Liver (tissue), 9 donors: ENCODE results near the gene ALK. TPM values are rescaled to one million over a fixed set of nuclear protein-coding genes. Genes with fewer than 3 reads are reported as not detected.

Source experiments
- DNase-seq: peaks from one replicate; pipeline ENCODE4 v3.0.0-alpha.2; 2017; ENCODE audit warnings: low spot score
- H3K27ac ChIP-seq, 2 donors: one replicate each; pipeline ENCODE4 v1.7.0; 2013; ENCODE audit warnings: inconsistent platforms in 2 of 2, low read length in 2 of 2, control low read depth in 1 of 2, low read depth in 1 of 2, mild to moderate bottlenecking in 1 of 2
- H3K27me3 ChIP-seq, 4 donors: one replicate each; pipeline versions ENCODE4 v1.6.1 to v1.7.0; 2013; ENCODE audit warnings: low read length in 3 of 4, inconsistent platforms in 1 of 4, mild to moderate bottlenecking in 1 of 4, moderate library complexity in 1 of 4; ENCODE audit not compliant: control insufficient read depth in 4 of 4, insufficient read depth in 4 of 4
- H3K36me3 ChIP-seq, 4 donors: one replicate each; pipeline versions ENCODE4 v1.6.1 to v1.7.0; 2013; ENCODE audit warnings: low read length in 3 of 4, mild to moderate bottlenecking in 3 of 4, low read depth in 1 of 4, moderate library complexity in 1 of 4; ENCODE audit not compliant: control insufficient read depth in 4 of 4, insufficient read depth in 3 of 4
- H3K4me1 ChIP-seq, 4 donors: one replicate each; pipeline versions ENCODE4 v1.6.1 to v1.7.0; 2013; ENCODE audit warnings: low read length in 3 of 4, mild to moderate bottlenecking in 3 of 4, moderate library complexity in 1 of 4; ENCODE audit not compliant: control insufficient read depth in 4 of 4, insufficient read depth in 4 of 4
- H3K4me3 ChIP-seq, 3 donors: one replicate each; pipeline versions ENCODE4 v1.6.1 to v1.7.0; 2013; ENCODE audit warnings: low read length in 3 of 3, control low read depth in 1 of 3, low read depth in 1 of 3, mild to moderate bottlenecking in 1 of 3
- H3K9ac ChIP-seq, 2 donors: one replicate each; pipeline ENCODE4 v1.7.0; 2013; ENCODE audit warnings: low read length in 2 of 2, mild to moderate bottlenecking in 2 of 2, moderate library complexity in 2 of 2, control low read depth in 1 of 2, low read depth in 1 of 2
- H3K9me3 ChIP-seq, 4 donors: one replicate each; pipeline versions ENCODE4 v1.6.1 to v1.7.0; 2013; ENCODE audit warnings: low read length in 3 of 4; ENCODE audit not compliant: control insufficient read depth in 4 of 4
- EGR1 ChIP-seq, 2 donors: IDR thresholded peaks; 2 replicates each; pipeline ENCODE4 v1.6.1; 2016 to 2018; ENCODE audit warnings: antibody characterized with exemption in 2 of 2, low read depth in 2 of 2
- FOXA1 ChIP-seq: IDR thresholded peaks from 2 replicates; pipeline ENCODE4 v1.6.1; 2016; ENCODE audit warnings: antibody characterized with exemption
- FOXA2 ChIP-seq: IDR thresholded peaks from 2 replicates; pipeline ENCODE4 v1.6.1; 2016; ENCODE audit warnings: antibody characterized with exemption
- GABPA ChIP-seq, 2 donors: IDR thresholded peaks in 1 of 2; conservative IDR thresholded peaks in 1 of 2; 2 replicates each; pipeline ENCODE4 v1.6.1; 2016; ENCODE audit warnings: antibody characterized with exemption in 2 of 2, mild to moderate bottlenecking in 1 of 2, moderate library complexity in 1 of 2
- HNF4A ChIP-seq, 2 donors: conservative IDR thresholded peaks; 2 replicates each; pipeline ENCODE4 v1.6.1; 2016; ENCODE audit warnings: antibody characterized with exemption in 2 of 2, mild to moderate bottlenecking in 2 of 2
- HNF4G ChIP-seq: IDR thresholded peaks from 2 replicates; pipeline ENCODE4 v1.6.1; 2016; ENCODE audit warnings: antibody characterized with exemption
- JUND ChIP-seq, 2 donors: IDR thresholded peaks; 2 replicates each; pipeline ENCODE4 v1.6.1; 2016; ENCODE audit warnings: antibody characterized with exemption in 2 of 2
- NR2F2 ChIP-seq: IDR thresholded peaks from 2 replicates; pipeline ENCODE4 v1.6.1; 2016; ENCODE audit warnings: antibody characterized with exemption
- RAD21 ChIP-seq, 2 donors: IDR thresholded peaks; 2 replicates each; pipeline ENCODE4 v1.6.1; 2016; ENCODE audit warnings: antibody characterized with exemption in 2 of 2, mild to moderate bottlenecking in 2 of 2
- RXRA ChIP-seq, 2 donors: IDR thresholded peaks; 2 replicates each; pipeline ENCODE4 v1.6.1; 2017 to 2018; ENCODE audit warnings: antibody characterized with exemption in 2 of 2, mild to moderate bottlenecking in 1 of 2
- SP1 ChIP-seq: IDR thresholded peaks from 2 replicates; pipeline ENCODE4 v1.6.1; 2018; ENCODE audit warnings: antibody characterized with exemption, mild to moderate bottlenecking
- TAF1 ChIP-seq: conservative IDR thresholded peaks from 2 replicates; pipeline ENCODE4 v1.6.1; 2016; ENCODE audit warnings: antibody characterized with exemption, mild to moderate bottlenecking
- YY1 ChIP-seq: IDR thresholded peaks from 2 replicates; pipeline ENCODE4 v1.6.1; 2016; ENCODE audit warnings: antibody characterized with exemption, mild to moderate bottlenecking
- WGBS: extraction: QIAGEN DNeasy Blood & Tissue Kit; methylation state at CpG from one replicate; pipeline ENCODE4 v1.1.7; 2013; 5-methylcytosine and 5-hydroxymethylcytosine counted together
- polyA plus RNA-seq, 2 donors: library from polyadenylated mRNA; stranded (reverse) in 1 of 2; unstranded in 1 of 2; fragments of 200-250 nt in 1 of 2; fragments of >200 nt in 1 of 2; fragmentation: Nextera tagmentation in 1 of 2; extraction: Ambion mirVana in 1 of 2; gene quantifications; one replicate each; pipeline versions ENCODE4 v1.2.1 to v1.2.3, GENCODE V29; 2013 to 2015
- total RNA-seq, 2 donors: library from RNA; depleted of rRNA; stranded (reverse); fragments of >200 nt; gene quantifications; one replicate each; pipeline ENCODE4 v1.2.3, GENCODE V29; 2014
- TF ChIP-seq, protein P1 (sequence below): IDR thresholded peaks from 2 replicates; pipeline ENCODE4 v1.6.1; 2016; ENCODE audit warnings: antibody characterized with exemption
- TF ChIP-seq, protein P2 (sequence below): IDR thresholded peaks from 2 replicates; pipeline ENCODE4 v1.6.1; 2016; ENCODE audit warnings: antibody characterized with exemption
- TF ChIP-seq, protein P3 (sequence below): fragments of 150-350 bp; IDR thresholded peaks from 2 replicates; pipeline ENCODE4 v1.5.1; 2017; ENCODE audit warnings: improper control_type of control experiment, low read depth, low read length; ENCODE audit not compliant: missing input control
- TF ChIP-seq, protein P4 (sequence below): IDR thresholded peaks from 2 replicates; pipeline ENCODE4 v1.6.1; 2016; ENCODE audit warnings: antibody characterized with exemption
- TF ChIP-seq, protein P5 (sequence below): IDR thresholded peaks from 2 replicates; pipeline ENCODE4 v1.6.1; 2016; ENCODE audit warnings: antibody characterized with exemption, mild to moderate bottlenecking
- donor health status: healthy.
- donor health status: healthy.
- donor health status: healthy.
- donor health status: healthy.
- donor health status: healthy.

Gene ALK
- total and polyA plus RNA-seq, 4 donors = under 0.01 TPM; not detected in 3

DNA sequence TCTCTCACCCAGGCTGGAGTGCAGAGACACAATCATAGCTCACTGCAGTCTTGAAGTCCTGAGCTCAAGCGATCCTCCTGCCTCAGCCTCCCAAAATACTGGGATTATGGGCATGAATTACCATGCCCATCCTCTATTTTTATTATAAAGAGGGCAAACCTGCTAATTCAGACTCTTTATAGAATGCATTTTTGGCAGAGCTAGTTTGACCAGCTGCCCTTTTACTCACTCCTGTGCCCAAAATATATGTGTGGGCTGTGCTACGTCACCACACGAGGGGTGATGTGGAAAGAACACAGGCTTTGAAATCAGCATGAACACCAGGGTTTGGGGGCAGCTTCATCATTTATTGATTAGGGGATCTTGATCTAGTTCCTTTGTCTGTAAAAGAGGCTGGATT lies 668.4 kb downstream of the ALK start:
- Histone ChIP-seq H3K4me1 (no peaks in the 10 kb centered on the region), H3K4me3 (no peak overlapping the region), H3K9ac (no peak overlapping the region), H3K27me3 (no peaks in the 10 kb centered on the region), H3K36me3 (no peaks in the 10 kb centered on the region), H3K9me3 (no peaks in the 10 kb centered on the region), H3K27ac (no peak overlapping the region)
- WGBS = 74% methylated on average over 3 of the region's 3 CpGs
- TF ChIP-seq, protein P1, sequence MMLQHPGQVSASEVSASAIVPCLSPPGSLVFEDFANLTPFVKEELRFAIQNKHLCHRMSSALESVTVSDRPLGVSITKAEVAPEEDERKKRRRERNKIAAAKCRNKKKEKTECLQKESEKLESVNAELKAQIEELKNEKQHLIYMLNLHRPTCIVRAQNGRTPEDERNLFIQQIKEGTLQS = no peak
- TF ChIP-seq YY1 = no peak
- no peak for TF ChIP-seq HNF4G
- no peak for TF ChIP-seq GABPA (IDR thresholded peaks at IDR 0.05 in 1 of 2, conservative IDR thresholded peaks at IDR 0.05 in 1 of 2)
- TF ChIP-seq EGR1 (IDR thresholded peaks at IDR 0.05; ENCODE audit: low read depth in 2 of 2) = no peak
- no peak for TF ChIP-seq RAD21 (IDR thresholded peaks at IDR 0.05)
- TF ChIP-seq, protein P2, sequence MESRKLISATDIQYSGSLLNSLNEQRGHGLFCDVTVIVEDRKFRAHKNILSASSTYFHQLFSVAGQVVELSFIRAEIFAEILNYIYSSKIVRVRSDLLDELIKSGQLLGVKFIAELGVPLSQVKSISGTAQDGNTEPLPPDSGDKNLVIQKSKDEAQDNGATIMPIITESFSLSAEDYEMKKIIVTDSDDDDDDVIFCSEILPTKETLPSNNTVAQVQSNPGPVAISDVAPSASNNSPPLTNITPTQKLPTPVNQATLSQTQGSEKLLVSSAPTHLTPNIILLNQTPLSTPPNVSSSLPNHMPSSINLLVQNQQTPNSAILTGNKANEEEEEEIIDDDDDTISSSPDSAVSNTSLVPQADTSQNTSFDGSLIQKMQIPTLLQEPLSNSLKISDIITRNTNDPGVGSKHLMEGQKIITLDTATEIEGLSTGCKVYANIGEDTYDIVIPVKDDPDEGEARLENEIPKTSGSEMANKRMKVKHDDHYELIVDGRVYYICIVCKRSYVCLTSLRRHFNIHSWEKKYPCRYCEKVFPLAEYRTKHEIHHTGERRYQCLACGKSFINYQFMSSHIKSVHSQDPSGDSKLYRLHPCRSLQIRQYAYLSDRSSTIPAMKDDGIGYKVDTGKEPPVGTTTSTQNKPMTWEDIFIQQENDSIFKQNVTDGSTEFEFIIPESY = no peak
- no peak for TF ChIP-seq HNF4A (conservative IDR thresholded peaks at IDR 0.05)
- TF ChIP-seq, protein P3, sequence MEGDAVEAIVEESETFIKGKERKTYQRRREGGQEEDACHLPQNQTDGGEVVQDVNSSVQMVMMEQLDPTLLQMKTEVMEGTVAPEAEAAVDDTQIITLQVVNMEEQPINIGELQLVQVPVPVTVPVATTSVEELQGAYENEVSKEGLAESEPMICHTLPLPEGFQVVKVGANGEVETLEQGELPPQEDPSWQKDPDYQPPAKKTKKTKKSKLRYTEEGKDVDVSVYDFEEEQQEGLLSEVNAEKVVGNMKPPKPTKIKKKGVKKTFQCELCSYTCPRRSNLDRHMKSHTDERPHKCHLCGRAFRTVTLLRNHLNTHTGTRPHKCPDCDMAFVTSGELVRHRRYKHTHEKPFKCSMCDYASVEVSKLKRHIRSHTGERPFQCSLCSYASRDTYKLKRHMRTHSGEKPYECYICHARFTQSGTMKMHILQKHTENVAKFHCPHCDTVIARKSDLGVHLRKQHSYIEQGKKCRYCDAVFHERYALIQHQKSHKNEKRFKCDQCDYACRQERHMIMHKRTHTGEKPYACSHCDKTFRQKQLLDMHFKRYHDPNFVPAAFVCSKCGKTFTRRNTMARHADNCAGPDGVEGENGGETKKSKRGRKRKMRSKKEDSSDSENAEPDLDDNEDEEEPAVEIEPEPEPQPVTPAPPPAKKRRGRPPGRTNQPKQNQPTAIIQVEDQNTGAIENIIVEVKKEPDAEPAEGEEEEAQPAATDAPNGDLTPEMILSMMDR = no peak
- TF ChIP-seq TAF1 = no peak
- TF ChIP-seq, protein P4, sequence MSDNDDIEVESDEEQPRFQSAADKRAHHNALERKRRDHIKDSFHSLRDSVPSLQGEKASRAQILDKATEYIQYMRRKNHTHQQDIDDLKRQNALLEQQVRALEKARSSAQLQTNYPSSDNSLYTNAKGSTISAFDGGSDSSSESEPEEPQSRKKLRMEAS = no peak
- no peak for DNase-seq

DNA sequence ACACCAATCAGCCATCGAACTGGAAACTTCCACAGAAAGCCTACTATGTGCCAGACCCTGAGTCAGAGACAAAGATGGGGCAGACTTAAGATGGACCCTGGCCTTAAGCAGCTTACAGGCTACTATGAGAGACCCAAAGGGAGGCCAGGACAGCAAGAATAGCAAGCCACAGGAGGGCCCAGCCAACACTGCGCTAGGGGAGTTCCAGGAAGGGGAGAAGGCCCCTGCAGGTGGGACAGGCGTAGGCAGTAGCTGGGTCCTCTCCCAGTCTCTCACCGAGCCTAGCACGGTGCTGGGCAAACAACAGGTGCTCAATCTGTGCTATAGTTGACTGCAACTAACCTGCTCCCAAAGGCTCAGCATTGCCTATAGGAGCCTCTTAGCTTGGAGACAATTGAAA lies 670.0 kb downstream of the ALK start:
- H3K36me3 ChIP-seq = no peaks in the 10 kb centered on the region
- TF ChIP-seq YY1 (no peak), RAD21 (IDR thresholded peaks at IDR 0.05) (no peak), FOXA1 (no peak), SP1 (no peak), JUND (IDR thresholded peaks at IDR 0.05) (no peak), TAF1 (no peak), HNF4G (no peak), EGR1 (IDR thresholded peaks at IDR 0.05; ENCODE audit: low read depth in 2 of 2) (no peak), RXRA (IDR thresholded peaks at IDR 0.05) (no peak), NR2F2 (no peak), FOXA2 (no peak), HNF4A (conservative IDR thresholded peaks at IDR 0.05) (no peak), GABPA (IDR thresholded peaks at IDR 0.05 in 1 of 2, conservative IDR thresholded peaks at IDR 0.05 in 1 of 2) (no peak)
- TF ChIP-seq, protein P4 = no peak
- TF ChIP-seq, protein P5, sequence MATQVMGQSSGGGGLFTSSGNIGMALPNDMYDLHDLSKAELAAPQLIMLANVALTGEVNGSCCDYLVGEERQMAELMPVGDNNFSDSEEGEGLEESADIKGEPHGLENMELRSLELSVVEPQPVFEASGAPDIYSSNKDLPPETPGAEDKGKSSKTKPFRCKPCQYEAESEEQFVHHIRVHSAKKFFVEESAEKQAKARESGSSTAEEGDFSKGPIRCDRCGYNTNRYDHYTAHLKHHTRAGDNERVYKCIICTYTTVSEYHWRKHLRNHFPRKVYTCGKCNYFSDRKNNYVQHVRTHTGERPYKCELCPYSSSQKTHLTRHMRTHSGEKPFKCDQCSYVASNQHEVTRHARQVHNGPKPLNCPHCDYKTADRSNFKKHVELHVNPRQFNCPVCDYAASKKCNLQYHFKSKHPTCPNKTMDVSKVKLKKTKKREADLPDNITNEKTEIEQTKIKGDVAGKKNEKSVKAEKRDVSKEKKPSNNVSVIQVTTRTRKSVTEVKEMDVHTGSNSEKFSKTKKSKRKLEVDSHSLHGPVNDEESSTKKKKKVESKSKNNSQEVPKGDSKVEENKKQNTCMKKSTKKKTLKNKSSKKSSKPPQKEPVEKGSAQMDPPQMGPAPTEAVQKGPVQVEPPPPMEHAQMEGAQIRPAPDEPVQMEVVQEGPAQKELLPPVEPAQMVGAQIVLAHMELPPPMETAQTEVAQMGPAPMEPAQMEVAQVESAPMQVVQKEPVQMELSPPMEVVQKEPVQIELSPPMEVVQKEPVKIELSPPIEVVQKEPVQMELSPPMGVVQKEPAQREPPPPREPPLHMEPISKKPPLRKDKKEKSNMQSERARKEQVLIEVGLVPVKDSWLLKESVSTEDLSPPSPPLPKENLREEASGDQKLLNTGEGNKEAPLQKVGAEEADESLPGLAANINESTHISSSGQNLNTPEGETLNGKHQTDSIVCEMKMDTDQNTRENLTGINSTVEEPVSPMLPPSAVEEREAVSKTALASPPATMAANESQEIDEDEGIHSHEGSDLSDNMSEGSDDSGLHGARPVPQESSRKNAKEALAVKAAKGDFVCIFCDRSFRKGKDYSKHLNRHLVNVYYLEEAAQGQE = no peak
- TF ChIP-seq, protein P1 = no peak
- H3K9ac ChIP-seq = no peak overlapping the region
- H3K4me3 ChIP-seq = no peak overlapping the region
- H3K27ac ChIP-seq = no peak overlapping the region
- no peak for DNase-seq
- H3K4me1 ChIP-seq = no peaks in the 10 kb centered on the region
- whole genome bisulfite sequencing = 86% methylated on average over 5 of the region's 5 CpGs
- H3K9me3 ChIP-seq = no peaks in the 10 kb centered on the region
- H3K27me3 ChIP-seq = no peaks in the 10 kb centered on the region
